ENCODE measurements around the gene UNC5C.
A peak's percentile ranks its signal among the peaks of the same experiment; 100 is the strongest.
"Not testable (repeated sequence)": the region's sequence is repeated elsewhere in the genome, so short reads cannot be mapped to it uniquely, and the experiment has no call there.

The UNC5C gene

DNA sequence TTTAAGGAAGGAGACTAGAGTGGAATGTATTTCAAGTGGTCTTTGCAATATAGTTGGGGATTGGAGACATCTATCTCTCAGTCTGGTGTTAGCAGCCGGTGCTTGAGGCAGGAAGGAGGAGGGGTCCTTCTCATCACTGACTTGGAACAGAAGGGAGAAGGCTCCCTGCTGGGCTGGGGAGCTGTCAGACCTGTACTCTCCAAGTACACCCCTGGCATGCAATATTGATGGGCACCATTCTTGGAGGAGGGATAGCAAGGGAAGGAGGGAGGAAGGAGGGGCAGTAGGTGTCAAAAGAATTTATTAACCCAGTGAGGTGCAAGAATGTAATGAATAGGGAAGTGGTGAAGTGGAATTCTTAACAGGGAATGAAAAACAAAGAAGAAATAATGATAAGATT is 338.8 kb downstream of the UNC5C start:
- no peak for DNase-seq

DNA sequence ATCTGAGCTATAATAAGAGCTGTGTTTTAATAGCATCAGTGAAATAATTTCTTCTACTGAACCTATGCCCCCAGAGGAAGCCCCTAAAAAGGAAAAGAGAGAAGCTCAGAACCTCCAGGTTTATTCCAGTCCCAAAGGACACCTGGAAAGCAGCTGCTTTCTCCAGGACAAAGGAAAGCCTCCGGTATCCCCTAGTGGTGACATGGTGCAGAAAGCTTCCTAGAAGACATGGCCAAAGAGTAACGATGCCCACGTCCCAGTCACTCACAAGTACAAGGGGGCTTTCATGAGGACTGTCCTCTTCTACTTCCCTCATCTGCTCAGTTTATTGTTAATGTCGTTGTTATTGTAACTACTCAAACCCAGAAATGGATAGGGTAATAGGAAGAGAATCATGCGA is 343.9 kb downstream of the UNC5C start:
- DNase-seq, result no peak

DNA sequence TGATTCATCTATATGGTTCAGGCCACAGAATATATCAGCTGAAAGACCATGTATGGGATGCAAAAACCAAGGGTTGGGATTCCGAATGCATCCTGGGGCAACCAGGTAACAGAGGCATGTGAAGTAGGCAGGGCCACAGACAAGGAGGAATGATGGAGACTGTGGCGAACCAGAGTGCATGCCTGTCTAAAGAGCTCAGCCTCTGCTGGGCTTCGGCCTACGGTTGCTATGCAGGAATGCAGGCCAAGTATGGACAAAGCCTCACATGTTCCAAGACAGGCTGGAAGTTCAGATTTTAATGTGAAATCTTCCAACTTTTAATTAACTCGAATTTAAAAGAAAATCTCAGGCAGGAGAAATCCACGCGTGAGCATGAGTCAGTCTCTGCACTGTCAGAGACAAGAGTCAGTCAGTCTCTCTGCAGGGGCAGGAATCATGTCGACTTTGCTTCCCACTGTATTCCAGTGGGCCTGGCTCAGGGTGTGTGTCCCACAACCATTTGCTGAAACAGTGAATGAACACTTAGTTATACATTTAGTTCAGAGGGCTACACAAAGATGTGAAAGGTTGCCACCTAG is 344.4 kb downstream of the UNC5C start:
- no peak for DNase-seq

DNA sequence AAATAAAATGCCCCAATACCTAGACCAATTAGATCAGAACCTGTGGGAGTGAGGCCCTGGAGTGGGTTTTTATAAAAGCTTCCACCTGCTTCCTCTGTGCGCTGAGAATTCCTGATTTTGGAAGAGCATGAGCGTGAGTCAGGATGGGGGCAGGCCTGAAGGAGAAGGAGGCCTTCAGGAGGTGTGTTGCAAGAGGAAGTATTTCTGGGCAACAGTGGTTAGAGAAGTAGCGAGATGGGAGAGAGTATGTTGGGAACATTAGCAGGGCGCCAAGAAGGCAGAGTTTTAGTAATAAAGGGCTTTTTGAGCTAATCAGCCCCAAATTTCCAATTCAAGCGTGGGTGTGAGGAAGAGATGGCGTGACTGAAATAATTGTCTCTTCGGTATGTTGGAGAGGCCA is 349.8 kb downstream of the UNC5C start:
- no peak for DNase-seq

DNA sequence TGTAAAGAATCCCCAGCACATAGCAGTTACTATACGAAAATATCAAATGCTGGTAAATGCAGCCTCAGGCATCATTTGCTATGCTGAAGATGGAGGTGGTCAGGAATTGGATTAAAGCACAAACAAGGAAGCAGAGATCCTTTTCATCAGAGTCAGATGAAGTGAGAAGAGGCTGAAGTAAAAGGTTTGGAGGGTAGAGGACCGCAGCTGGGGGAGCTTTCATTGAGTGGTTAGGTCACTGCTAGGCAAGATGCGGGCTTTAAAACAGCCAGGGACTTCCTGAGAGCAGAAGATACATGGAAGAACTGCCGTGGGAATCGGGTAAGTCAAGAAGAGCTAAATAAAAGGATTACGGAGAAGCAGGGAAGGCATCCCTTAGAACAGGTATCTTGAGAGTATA is 351.4 kb downstream of the UNC5C start:
- no peak for DNase-seq

DNA sequence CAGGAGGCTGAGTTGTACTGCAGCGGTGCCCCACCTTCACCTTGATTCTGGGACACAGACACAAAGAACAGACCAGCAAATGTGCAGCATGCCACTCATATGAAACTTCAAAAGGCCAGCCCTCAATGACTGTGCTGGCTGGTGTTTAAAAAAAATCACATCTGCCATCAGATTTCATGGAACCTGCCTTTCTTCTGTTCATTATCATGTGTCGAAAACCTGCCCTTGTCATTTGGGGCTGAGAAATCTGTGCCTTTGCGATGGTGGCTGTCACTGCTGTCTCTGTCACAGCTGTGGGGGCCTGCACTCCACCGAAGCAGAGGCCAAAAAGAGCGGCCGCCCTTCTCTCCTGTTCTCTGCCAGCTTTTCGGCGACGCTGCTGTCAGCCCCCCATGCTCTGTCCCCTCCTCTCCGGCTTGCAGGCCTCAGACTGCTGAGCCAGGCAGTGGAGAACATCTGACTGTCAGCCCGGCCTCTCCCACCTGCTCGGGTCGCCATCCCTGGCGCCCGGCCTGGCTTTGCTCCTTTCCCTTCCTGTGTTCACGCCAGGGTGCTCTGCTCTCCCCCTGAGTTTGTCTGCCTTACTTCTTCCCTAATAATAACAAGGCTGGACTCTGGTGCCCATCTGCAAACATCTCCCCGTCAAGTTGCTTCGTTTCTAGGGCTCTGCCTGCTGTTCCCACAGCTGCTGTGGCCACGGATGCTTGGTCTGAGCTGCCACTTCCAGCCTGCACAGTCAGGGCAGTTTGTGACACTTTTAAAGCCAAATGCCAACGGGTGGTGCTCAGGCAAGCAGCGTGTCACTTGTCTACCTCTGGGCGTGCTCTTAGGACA is 355.2 kb downstream of the UNC5C start:
- no peak for DNase-seq

DNA sequence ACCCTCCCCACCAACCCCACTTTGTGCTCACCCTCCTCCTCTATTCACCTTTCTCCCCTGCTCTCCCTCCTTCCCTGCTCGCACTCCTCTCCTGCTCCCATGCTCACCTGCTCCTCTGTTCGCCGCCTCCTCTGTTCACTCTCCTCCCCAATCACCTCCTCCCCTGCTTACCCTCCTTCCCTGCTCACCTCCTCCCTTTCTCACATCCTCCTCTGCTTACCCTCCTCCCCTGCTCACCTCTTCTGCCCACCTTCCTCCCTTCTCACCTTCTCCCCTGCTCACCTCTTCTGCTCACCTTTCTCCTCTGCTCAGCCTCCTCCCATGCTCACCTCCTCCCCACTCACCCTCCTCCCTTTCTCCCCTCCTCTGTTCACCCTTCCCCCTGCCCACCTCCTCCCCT is 357.2 kb downstream of the UNC5C start:
- DNase-seq, result no peak

DNA sequence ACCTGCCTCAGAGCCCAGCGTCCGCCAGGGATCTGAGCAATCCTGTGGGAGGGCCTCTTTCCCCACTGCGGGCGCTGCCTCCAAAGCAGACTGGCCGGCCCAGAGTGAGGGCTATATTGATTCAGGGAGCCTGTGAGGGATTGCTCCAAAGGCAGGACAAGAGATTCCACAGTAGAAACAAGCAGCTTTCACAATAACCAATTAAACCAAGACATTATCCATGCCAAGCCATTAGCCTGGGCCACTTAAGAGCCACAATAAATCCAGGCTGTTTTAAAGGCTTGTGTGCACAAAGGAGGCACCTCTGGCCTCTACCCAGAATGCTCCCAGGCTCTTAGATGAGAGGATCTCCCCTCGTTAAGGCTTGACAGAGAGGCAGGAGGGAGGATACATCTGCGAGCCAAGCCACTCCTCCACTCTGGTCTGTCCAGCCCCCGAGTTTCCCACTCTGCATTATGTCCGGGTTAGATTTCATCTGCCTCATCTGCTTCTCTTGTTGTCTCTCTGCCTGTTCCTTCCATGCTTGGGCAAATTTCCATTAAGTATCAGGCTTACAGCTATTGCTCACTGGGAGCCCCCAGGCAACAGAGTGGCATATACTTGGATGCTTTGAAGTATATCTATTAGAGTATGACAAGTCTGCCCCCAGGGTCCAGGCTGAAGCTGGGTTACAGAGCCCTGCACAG is 357.9 kb downstream of the UNC5C start:
- no peak for DNase-seq

DNA sequence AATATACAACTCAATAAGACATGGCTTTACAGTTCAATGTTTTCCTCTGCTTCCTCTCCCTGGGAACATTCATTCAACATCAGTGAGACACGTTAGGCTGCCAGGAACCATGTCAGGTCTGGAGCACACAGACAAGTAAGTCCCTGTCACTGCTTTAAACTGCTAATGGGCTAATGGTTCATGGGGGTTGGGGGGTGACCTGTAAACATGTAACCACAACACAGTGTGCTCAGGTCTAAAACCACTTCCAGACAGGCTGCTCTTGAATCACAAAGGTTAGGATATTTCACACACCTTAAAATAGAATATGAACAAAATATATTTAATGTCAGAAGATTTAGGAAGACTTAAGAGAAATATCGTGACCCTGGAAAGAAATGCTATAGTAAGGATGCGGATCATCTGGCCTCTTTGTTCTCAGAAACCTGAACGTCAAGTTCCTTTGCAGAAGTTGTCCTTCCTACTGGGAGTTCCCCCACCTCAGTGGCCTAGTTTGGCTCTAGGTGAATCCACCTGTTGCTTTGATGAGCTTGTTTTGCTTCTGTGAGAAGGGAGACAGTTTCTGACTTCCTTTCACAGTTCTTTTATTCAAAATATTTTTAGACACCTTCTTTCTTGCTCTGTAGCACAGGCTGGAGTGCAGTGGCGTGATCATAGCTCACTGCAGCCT is 359.9 kb downstream of the UNC5C start:
- peak; percentile 45 for DNase-seq

DNA sequence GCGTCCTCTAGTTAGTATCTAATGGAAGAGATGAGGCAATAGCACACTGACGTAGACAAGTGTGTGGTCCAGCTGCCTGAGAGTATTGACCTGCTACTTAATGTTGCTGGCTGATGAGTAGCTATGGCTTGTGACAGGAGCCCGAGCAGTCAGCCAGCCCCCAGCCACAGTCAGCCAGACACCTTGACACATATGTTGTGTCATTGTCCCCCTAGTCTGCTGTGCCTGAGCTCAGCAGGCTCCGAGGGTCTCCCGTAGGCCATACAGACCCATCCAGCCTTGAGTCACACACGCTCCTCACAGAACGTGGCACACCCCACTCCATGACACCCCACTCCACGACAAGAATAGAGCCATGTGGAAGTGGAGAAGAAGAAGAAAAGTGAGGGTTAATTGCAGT is 362.1 kb downstream of the UNC5C start:
- DNase-seq, result no peak

DNA sequence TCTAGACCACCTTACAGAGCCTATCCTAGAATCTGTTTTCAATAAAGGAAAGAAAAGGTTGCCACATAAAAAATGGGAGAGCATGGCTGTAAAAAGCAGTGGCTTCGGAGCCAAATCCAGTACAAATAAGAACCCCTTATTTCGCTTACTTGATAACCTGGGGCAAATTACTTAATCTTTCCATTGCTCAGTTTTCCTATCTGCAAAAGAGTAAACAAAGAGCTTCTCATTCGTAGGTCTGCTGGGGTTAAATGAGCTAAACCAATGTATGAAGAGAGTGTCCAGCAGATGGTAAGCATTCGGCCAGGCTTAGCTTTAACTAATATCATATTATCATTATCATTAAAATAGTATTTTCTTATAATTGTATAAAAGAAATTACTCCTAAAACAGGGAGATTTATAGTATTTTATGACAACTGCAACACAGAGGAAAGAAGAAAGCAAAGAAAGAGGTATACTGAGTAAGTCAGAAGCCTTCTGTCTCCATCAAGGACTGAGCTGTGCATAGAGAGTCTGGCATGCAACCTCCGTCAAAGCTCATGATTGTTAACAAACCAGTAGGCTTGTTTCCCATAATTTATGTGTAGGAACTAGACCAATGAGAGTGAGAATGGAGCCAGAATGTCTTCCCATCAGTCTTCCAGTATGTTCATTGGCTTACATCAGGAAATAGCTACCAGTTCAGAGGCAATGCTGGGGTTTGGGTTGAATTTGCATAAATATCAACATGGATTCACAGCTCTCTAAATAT is 364.9 kb downstream of the UNC5C start:
- no peak for DNase-seq

DNA sequence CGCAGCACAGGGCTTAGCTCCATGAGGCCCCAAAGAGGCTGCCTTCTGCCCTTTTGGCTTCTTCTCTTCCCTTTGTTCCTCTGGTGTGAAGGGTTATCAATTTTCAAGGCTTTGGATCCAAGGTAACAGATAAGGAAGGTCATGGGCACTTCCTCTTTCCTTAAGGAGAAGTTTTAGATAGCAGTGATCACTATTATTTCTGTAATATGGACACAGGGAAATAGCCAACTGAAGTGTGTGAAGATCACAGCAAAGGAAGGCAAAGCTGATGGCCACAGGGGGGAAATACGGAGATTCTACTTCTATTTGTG is 366.8 kb downstream of the UNC5C start:
- no peak for DNase-seq

DNA sequence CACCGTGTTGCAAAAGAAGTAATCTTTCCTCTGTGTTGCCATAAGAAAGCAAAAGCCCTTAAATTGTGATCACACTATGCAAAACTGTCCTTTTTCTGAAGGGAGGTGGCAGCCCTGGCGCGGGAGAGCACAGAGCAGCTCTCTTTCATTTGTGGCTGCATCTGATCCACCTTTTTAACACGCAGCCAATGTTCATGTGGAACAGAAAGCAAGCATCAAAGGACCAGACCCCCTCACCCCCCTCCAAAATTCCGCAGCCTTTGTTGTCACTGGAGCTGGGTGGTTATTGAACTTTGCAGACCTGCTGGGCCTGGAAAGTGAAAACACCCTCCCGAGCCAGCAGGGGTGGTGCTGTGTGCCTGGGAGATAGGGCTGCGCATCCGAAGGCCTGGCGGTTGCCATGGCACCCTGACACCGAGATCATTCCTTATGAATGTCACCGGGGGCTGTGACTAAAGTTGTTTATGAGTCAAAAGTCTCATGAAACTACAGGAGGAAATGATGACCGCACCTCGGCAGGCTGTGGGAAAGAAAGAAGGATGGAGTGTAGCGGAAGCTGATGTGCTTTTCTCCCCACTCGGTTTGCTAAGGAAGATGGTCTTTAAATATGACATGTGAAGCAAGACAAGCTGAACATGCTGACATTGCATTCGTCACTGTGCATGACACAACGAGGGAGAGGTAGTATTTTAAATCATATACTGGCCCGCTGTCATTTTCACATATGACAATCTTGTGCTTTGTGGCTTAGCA is 367.4 kb downstream of the UNC5C start:
- peak; percentile 32 for DNase-seq

DNA sequence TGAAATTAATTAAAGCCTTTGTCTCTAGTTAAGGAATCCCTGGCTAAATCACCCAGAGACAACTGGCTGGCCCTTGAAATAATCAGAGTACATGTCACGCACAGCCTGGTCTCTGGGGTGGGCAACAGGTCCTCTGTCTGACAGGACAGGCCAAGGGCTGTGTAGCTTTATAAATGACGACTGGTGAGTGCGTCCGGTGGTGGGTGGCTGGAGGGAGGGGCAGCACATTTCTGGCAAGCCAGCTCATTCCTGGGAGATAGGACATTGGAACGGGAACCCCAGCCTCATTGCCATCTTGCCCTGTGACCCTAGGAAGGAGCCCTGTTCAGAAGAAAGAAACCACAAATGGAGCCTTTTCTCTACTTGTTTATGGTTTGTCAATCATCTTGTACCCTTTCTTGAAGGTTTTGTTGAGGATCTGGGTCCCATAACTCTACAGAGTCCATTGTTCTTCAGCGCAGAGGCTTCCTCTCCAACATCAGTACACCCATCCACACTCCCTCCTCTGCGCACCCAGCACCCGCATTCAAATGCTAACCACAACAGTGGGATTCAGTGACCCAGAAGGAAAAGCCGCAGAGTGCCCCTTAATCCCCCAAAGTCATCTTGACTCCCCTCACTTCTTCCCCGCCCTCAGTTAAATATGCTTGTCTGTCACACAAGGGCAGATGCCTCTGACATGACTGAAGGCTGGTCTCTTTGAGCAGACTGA is 368.1 kb downstream of the UNC5C start:
- DNase-seq, result no peak

DNA sequence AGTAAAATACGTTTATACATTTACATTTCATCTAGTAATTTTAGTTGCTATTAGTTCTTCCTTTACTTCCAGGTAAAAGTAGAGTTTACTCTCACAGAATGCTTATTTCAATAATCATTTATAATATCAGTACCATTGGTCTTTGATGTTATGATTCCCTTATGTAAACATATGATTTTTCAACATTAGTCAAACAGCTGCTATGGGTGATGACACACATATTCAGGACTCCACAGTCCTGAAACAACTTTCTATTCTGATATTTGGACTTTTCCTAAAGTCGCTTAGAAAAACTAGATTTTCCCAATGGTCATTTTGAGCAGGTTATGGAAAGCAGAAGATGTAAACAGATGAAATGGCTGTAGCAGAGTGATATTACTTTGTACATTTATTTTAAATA is 369.8 kb downstream of the UNC5C start:
- DNase-seq, result no peak

DNA sequence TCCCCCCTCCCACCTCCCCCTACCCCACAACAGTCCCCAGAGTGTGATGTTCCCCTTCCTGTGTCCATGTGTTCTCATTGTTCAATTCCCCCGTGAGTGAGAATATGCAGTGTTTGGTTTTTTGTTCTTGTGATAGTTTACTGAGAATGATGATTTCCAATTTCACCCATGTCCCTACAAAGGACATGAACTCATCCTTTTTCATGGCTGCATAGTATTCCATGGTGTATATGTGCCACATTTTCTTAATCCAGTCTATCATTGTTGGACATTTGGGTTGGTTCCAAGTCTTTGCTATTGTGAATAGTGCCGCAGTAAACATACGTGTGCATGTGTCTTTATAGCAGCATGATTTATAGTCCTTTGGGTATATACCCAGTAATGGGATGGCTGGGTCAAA is 377.4 kb downstream of the UNC5C start:
- DNase-seq, result not testable (repeated sequence)

DNA sequence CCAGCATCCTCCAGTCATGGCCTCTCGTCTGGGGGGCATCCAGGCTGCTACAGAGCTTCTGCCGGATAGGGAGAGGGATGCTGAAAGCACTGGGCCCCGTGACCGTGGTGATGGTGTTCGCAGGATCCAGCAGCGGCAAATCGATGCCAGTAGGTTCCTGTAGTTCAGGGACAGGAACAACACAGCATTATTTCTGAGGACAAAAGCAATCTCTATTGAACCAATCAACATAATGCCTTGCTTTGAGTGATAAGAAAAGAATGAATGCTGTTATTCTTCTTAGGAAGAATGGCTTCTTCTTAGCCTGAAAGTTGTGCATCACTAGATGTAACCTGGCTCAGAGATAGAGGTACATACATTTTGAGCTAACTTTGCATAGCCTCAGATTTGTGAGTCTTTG is 378.6 kb downstream of the UNC5C start:
- no peak for DNase-seq

DNA sequence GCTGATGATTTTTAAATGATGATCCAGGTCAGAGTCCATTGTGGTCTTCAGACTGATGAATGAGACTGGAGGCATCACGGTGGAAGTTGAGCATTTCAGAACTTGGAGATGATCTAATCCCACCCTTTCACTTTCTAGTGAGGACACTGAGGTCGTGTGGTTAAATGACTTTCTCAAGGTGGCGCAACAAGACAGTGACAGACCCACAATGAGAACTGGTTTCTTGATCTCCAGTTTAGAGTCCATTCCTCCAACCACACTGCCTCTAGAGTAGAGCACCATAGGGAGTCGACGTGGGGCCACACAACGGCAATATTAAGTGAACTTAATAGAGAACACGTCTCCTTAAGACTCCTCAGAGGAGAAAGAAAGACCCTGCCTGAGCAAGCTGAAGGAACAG is 381.0 kb downstream of the UNC5C start:
- no peak for DNase-seq

DNA sequence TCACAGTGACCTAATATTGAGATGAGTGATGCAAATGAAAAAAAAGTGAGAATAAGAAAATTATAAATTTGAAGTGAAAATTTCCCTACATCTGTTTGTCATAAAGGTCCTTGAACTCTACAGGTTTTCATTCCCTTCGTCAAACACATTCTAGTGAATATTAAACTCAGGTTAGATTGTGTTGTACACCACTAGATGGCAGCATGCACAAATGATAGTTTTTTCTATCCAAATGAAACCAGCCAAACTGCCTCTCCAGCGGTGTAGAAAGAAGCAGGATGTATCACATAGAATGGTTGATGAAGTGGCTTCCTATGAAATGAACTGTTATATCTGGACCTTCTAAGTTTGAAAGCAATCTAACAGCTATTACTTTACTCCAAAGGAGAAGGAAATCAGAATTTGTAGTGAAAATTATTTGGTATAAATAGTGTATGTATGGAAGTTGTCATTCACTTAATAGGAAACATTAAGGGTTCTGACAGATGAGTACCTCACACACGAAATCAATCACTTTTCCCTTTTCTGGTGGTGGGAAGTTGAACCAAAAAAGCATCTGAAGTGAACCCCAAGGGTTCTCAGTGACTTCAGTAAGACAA is 382.7 kb downstream of the UNC5C start:
- peak; percentile 55 for DNase-seq

DNA sequence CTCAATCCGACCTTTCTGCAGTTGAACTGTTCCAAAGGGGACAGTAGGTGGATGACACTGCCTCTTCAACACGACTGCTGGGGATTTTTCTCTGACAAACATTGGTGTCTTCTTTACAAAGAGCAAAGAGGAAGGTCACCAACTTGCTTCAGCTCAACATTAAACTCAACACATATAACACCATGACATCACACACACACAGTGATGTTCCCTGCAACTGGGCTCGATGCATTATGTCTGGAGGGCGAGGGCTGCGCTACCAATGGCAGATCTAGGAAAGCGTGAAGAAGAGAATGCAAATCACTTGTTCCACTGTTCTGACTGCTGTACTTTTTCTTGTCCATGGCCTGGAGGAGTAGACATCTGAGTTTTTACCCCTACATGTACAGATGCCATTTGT is 385.9 kb downstream of the UNC5C start:
- no peak for DNase-seq
